PC-9 (cell line): ENCODE data around the gene LAMC3. TPM values are rescaled to one million over a fixed set of nuclear protein-coding genes. Genes with fewer than 3 reads are reported as not detected.
A peak's percentile ranks its signal among the peaks of the same experiment; 100 is the strongest.

Experiments used
- BruUV-seq: library from RNA; stranded (reverse); fragments of 400-500 nt; replicated peaks from 2 replicates; lab custom pipeline; 2021; lab: Mats Ljungman, UMichigan
- CTCF ChIA-PET: fragments of 300-600 bp; sonication (Branson Sonifier 250); formaldehyde crosslinking; loops from one replicate; lab custom pipeline; 2022; ENCODE audit warnings: antibody characterized with exemption; lab: Charles Lee
- POLR2A ChIA-PET: fragments of 300-600 bp; sonication (Branson Sonifier 250); formaldehyde crosslinking; loops from one replicate; lab custom pipeline; 2022; ENCODE audit warnings: antibody characterized with exemption; ENCODE audit not compliant: unreplicated experiment; lab: Charles Lee
- DNase-seq, 2 experiments: peaks; one replicate each; pipeline versions ENCODE4 v3.0.0 to v3.0.0-alpha.2; 2015 to 2022; ENCODE audit warnings: mixed read lengths in 1 of 2
- H2AFZ ChIP-seq: fragments of 200-600 bp; sonication (generic); 2 replicates; pipeline ENCODE4 v1.8.1; 2017; ENCODE audit warnings: antibody characterized with exemption
- H3F3A ChIP-seq: fragments of 200-600 bp; sonication (generic); 2 replicates; pipeline ENCODE4 v1.8.1; 2017; ENCODE audit warnings: antibody characterized with exemption, mild to moderate bottlenecking, low read depth; ENCODE audit not compliant: insufficient read depth
- H3K27ac ChIP-seq: fragments of 200-600 bp; sonication (generic); 2 replicates; pipeline ENCODE4 v1.6.1; 2016; ENCODE audit warnings: mixed run types
- H3K27me3 ChIP-seq: fragments of 200-600 bp; sonication (generic); 2 replicates; pipeline ENCODE4 v1.6.1; 2016; ENCODE audit warnings: low read depth, mixed run types; ENCODE audit not compliant: insufficient read depth
- H3K36me3 ChIP-seq: fragments of 200-600 bp; sonication (generic); 2 replicates; pipeline ENCODE4 v1.6.1; 2016; ENCODE audit warnings: low read depth, mixed run types
- H3K4me1 ChIP-seq: fragments of 200-600 bp; sonication (generic); replicated peaks from 2 replicates; pipeline ENCODE4 v1.6.1; 2016; ENCODE audit warnings: mixed run types; ENCODE audit not compliant: insufficient read depth
- H3K4me2 ChIP-seq: fragments of 200-600 bp; sonication (generic); 2 replicates; pipeline ENCODE4 v1.6.1; 2017; ENCODE audit warnings: mixed run types
- H3K4me3 ChIP-seq: fragments of 200-600 bp; sonication (generic); 2 replicates; pipeline ENCODE4 v1.6.1; 2016; ENCODE audit warnings: mixed run types
- H3K79me2 ChIP-seq: fragments of 200-600 bp; sonication (generic); 2 replicates; pipeline ENCODE4 v1.6.1; 2017; ENCODE audit warnings: low read depth, mixed run types
- H3K9me2 ChIP-seq: fragments of 200-600 bp; sonication (generic); 2 replicates; pipeline ENCODE4 v1.8.1; 2017; ENCODE audit warnings: mild to moderate bottlenecking; ENCODE audit not compliant: insufficient read depth
- H3K9me3 ChIP-seq: fragments of 200-600 bp; sonication (generic); 2 replicates; pipeline ENCODE4 v1.8.1; 2016; ENCODE audit warnings: low read depth; ENCODE audit not compliant: insufficient read depth
- H4K20me1 ChIP-seq: fragments of 200-600 bp; sonication (generic); 2 replicates; pipeline ENCODE4 v1.8.1; 2017; ENCODE audit not compliant: insufficient read depth
- CTCF ChIP-seq: fragments of 200-600 bp; sonication (generic); conservative IDR thresholded peaks from 2 replicates; pipeline ENCODE4 v1.6.1; 2017; ENCODE audit warnings: mixed run types, antibody characterized with exemption, mild to moderate bottlenecking, moderate library complexity
- EZH2 ChIP-seq: fragments of 200-600 bp; sonication (generic); IDR thresholded peaks from 2 replicates; pipeline ENCODE4 v1.8.0; 2017; ENCODE audit warnings: antibody characterized with exemption, low read depth
- intact Hi-C: fragments of 100-400 bp; cut with micrococcal nuclease; formaldehyde crosslinking; loops from one replicate; pipeline ENCODE4 v1.10.0; 2022; ENCODE audit not compliant: unreplicated experiment
- total RNA-seq: library from RNA; stranded (reverse); gene quantifications from 2 replicates; pipeline ENCODE4 v1.2.3, GENCODE V29; 2021

The LAMC3 gene
- total RNA-seq, 1 experiment from 2014 or later: 0.41 TPM

DNA sequence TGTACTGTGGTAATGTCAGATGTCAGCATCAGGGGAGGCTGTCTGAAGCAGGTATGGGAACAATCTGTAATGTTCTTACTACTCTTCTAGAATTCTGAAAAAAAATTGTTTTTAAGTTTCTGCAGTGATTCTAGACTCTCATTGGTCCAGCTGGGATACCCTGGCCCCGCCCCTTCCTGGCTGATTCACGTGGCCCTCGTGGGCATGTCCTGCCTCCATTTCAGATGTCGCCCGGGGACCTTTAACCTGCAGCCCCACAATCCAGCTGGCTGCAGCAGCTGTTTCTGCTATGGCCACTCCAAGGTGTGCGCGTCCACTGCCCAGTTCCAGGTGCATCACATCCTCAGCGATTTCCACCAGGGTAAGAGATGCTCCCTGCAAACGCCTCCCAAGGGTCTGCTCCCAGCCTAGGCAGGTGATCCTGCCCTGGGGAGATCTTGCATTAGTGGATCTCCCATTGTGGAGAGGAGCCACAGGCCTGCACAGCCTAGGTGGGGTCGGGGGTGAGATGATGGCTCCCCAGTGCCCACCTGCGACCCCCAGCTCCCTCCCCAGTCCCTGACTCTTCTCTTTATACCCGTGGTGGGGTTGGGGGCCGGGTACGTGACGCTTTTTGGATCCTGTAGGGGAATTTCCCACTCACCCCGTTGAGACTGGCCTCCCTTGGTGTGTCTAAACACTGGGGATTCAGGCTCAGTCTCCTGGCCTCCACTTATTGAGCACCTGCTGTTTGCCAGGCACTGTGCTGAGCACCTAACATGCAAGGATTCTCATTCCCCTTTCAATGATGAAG, 36.5 kb downstream of the LAMC3 start:
- intact Hi-C loops: loop anchor here (1.0 to 5.0 kb wide), 5 partner anchors 38 to 339 kb away; partner anchors contain the start of gene LAMC3
- POLR2A ChIA-PET: interaction anchor here (0.6 kb wide), 1 partner anchor 168 kb away, joined by 12 read pairs; no protein-coding TSS in a partner anchor
- CTCF ChIA-PET: interaction anchor here (0.6 to 2.0 kb wide), 12 partner anchors 29 to 347 kb away, joined by 3 to 25 read pairs (median 6); partner anchors contain the start of gene LAMC3
- Histone ChIP-seq H3K9me3 (no peaks in the 10 kb centered on the region), H3K4me1 (no peaks in the 10 kb centered on the region), H3K27me3 (peaks cover 15% of the 10 kb centered on the region), H3K4me2 (no peak overlapping the region), H2AFZ (no peak overlapping the region), H3K4me3 (no peak overlapping the region), H3K36me3 (no peaks in the 10 kb centered on the region), H4K20me1 (no peaks in the 10 kb centered on the region), H3K9me2 (no peaks in the 10 kb centered on the region), H3K79me2 (no peaks in the 10 kb centered on the region), H3K27ac (no peak overlapping the region), H3F3A (no peaks in the 10 kb centered on the region)
- no peak for DNase-seq
- BruUV-seq: no TSS peak
- TF ChIP-seq CTCF (no peak), EZH2 (no peak)

GRCh38 chr9:131046093-131046380, 37.1 kb downstream of the LAMC3 start:
- Histone ChIP-seq H3K79me2 (no peaks in the 10 kb centered on the region), H3K4me2 (no peak overlapping the region), H3K27me3 (peaks cover 13% of the 10 kb centered on the region; the same call in 1 of the 2 replicates), H3K4me1 (no peaks in the 10 kb centered on the region), H4K20me1 (no peaks in the 10 kb centered on the region), H3F3A (no peaks in the 10 kb centered on the region), H3K9me3 (no peaks in the 10 kb centered on the region), H3K9me2 (no peaks in the 10 kb centered on the region), H3K36me3 (no peaks in the 10 kb centered on the region), H3K27ac (no peak overlapping the region), H2AFZ (no peak overlapping the region), H3K4me3 (no peak overlapping the region)
- intact Hi-C loops: loop anchor here (1.0 to 5.0 kb wide), 5 partner anchors 39 to 339 kb away; partner anchors contain the start of gene LAMC3
- TF ChIP-seq CTCF (no peak), EZH2 (no peak)
- peak in 1 of 2 experiments; percentile 47 for DNase-seq
- no TSS peak for BruUV-seq
- ChIA-PET CTCF (interaction anchor here (0.6 to 2.0 kb wide), 16 partner anchors 25 to 347 kb away, joined by 3 to 25 read pairs (median 5); partner anchors contain the start of gene LAMC3), POLR2A (interaction anchor here (0.6 kb wide), 1 partner anchor 169 kb away, joined by 12 read pairs; no protein-coding TSS in a partner anchor)

DNA sequence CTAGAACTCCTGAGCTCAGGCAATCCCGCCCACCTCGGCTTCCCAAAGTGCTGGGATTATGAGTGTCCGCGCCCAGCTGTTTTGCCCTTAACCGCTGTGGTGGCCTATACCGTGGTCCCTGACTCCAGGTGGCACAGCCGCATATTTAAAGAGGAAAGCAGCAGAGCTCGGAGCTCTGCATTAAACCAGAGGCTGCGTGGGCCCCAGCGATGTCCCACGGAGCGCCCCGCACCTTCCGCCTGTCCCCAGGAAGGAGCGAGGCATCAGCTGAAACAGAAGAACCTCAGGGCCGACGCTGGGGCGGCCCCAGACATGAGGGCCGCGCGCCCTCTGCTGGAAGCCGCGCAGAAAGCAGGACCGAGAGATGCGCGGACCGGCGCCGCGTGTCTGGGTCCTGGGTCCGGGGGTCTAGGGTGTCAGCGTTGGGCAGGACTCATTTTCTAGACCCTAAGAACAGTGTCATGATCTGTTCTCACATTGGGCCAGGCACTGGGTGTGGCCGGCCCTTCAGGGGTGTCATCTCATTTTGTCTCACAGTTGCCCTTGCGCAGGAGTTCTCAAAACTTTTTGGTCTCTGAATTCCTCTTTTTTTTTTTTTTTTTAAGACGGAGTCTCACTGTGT, 37.7 kb downstream of the LAMC3 start:
- no peaks in the 10 kb centered on the region for H4K20me1 ChIP-seq

More for the DNA sequence above, 37.7 kb downstream of the LAMC3 start:
- intact Hi-C loops: loop anchor here (1.0 to 5.0 kb wide), 5 partner anchors 39 to 340 kb away; partner anchors contain the start of gene LAMC3
- peak overlapping the region; percentile 46; the same call in 1 of the 2 replicates for H3K4me2 ChIP-seq
- no peaks in the 10 kb centered on the region for H3K4me1 ChIP-seq
- H3F3A ChIP-seq: no peaks in the 10 kb centered on the region
- POLR2A ChIA-PET: no interaction called here
- TF ChIP-seq CTCF (peak; percentile 94), EZH2 (no peak)
- no peak overlapping the region for H2AFZ ChIP-seq
- peak overlapping the region; percentile 2; the same call in 1 of the 2 replicates for H3K4me3 ChIP-seq
- no peaks in the 10 kb centered on the region for H3K9me2 ChIP-seq
- BruUV-seq: no TSS peak
- H3K27ac ChIP-seq: no peak overlapping the region
- H3K27me3 ChIP-seq: peaks cover 10% of the 10 kb centered on the region; the same call in 1 of the 2 replicates
- H3K36me3 ChIP-seq: no peaks in the 10 kb centered on the region
- no peaks in the 10 kb centered on the region for H3K79me2 ChIP-seq
- DNase-seq: peak in 1 of 2 experiments; percentile 72
- CTCF ChIA-PET: interaction anchor here (0.6 to 2.0 kb wide), 13 partner anchors 26 to 345 kb away, joined by 3 to 25 read pairs (median 6); no protein-coding TSS in a partner anchor
- no peaks in the 10 kb centered on the region for H3K9me3 ChIP-seq
